Naive thymus-derived CD4-positive, alpha-beta T cell (primary cell): ENCODE results near the gene IGFN1. TPM values are rescaled to one million over a fixed set of nuclear protein-coding genes. Genes with fewer than 3 reads are reported as not detected.

Source experiments
- ATAC-seq: fragments of 150-1000 bp; cut with Tn5 transposase; 2 replicates; pipeline ENCODE4 v1.10.0; 2021; ENCODE audit warnings: mild to moderate bottlenecking, moderate library complexity
- CTCF ChIA-PET: fragments of 350-600 bp; sonication (Branson Sonifier 250); formaldehyde crosslinking; loops from one replicate; lab custom pipeline; 2021; ENCODE audit warnings: antibody characterized with exemption; lab: Charles Lee
- POLR2A ChIA-PET: fragments of 350-600 bp; sonication (Branson Sonifier 250); formaldehyde crosslinking; loops from one replicate; lab custom pipeline; 2021; ENCODE audit warnings: antibody characterized with exemption, inconsistent platforms; lab: Charles Lee
- DNase-seq, 9 donors: peaks; one replicate each; pipeline versions ENCODE4 v3.0.0 to v3.0.0-alpha.2; 2020 to 2022; ENCODE audit warnings: mixed read lengths in 1 of 9
- H3K27ac ChIP-seq: one replicate; pipeline ENCODE4 v1.7.0; 2013; ENCODE audit warnings: mild to moderate bottlenecking, low read depth, low read length, moderate library complexity
- H3K27me3 ChIP-seq, 2 donors: one replicate each; pipeline ENCODE4 v1.7.0; 2013; ENCODE audit warnings: low read length in 2 of 2, mild to moderate bottlenecking in 2 of 2, moderate library complexity in 2 of 2; ENCODE audit not compliant: control insufficient read depth in 2 of 2, insufficient read depth in 2 of 2
- H3K36me3 ChIP-seq, 3 experiments: 1 replicate in 2 of 3; 2 replicates in 1 of 3; pipeline ENCODE4 v1.7.0; 2013; ENCODE audit warnings: low read length in 3 of 3, mild to moderate bottlenecking in 3 of 3, moderate library complexity in 1 of 3; ENCODE audit not compliant: insufficient read depth in 3 of 3, control insufficient read depth in 2 of 3
- H3K4me1 ChIP-seq, 2 donors: one replicate each; pipeline ENCODE4 v1.7.0; 2013; ENCODE audit warnings: low read length in 2 of 2, mild to moderate bottlenecking in 2 of 2, moderate library complexity in 1 of 2; ENCODE audit not compliant: control insufficient read depth in 2 of 2, insufficient read depth in 2 of 2
- H3K4me3 ChIP-seq: 2 replicates; pipeline ENCODE4 v1.7.0; 2013; ENCODE audit warnings: mild to moderate bottlenecking, low read length
- H3K9me3 ChIP-seq, 3 experiments: 1 replicate in 2 of 3; 2 replicates in 1 of 3; pipeline ENCODE4 v1.7.0; 2013; ENCODE audit warnings: low read length in 3 of 3; ENCODE audit not compliant: control insufficient read depth in 2 of 3
- H3K27ac Mint-ChIP-seq, 9 donors: one replicate each; pipeline ENCODE4 v1.8.0; 2020 to 2022; ENCODE audit warnings: mixed read lengths in 9 of 9, mild to moderate bottlenecking in 8 of 9, moderate library complexity in 5 of 9, inconsistent platforms in 2 of 9
- H3K27me3 Mint-ChIP-seq, 5 donors: one replicate each; pipeline ENCODE4 v1.8.0; 2021 to 2022; ENCODE audit warnings: mixed read lengths in 5 of 5, mild to moderate bottlenecking in 1 of 5
- H3K36me3 Mint-ChIP-seq, 5 donors: one replicate each; pipeline ENCODE4 v1.8.0; 2020 to 2022; ENCODE audit warnings: mixed read lengths in 5 of 5, mild to moderate bottlenecking in 3 of 5, inconsistent platforms in 1 of 5
- H3K4me1 Mint-ChIP-seq, 7 donors: one replicate each; pipeline ENCODE4 v1.8.0; 2020 to 2022; ENCODE audit warnings: mixed read lengths in 7 of 7, mild to moderate bottlenecking in 3 of 7, inconsistent platforms in 1 of 7
- H3K4me3 Mint-ChIP-seq, 10 donors: one replicate each; pipeline ENCODE4 v1.8.0; 2020 to 2022; ENCODE audit warnings: mild to moderate bottlenecking in 10 of 10, mixed read lengths in 10 of 10, moderate library complexity in 6 of 10, inconsistent platforms in 2 of 10
- H3K9me3 Mint-ChIP-seq, 11 donors: one replicate each; pipeline ENCODE4 v1.8.0; 2020 to 2022; ENCODE audit warnings: mixed read lengths in 11 of 11, mild to moderate bottlenecking in 4 of 11, inconsistent platforms in 1 of 11, moderate library complexity in 1 of 11
- intact Hi-C, 2 donors: fragments of 100-400 bp; cut with micrococcal nuclease; formaldehyde crosslinking; loops; one replicate each; pipeline ENCODE4 v1.15.1; 2023
- polyA plus RNA-seq, 2 donors: library from polyadenylated mRNA; unstranded; fragments of 300-500 nt; fragmentation: Illumina TruSeq; gene quantifications; one replicate each; pipeline ENCODE4 v1.2.3, GENCODE V29; 2021
- total RNA-seq, 6 experiments: library from RNA in 5 of 6; stranded (reverse) in 5 of 6; gene quantifications; 1 replicate in 5 of 6; 2 replicates in 1 of 6; pipeline ENCODE4 v1.2.3 and lab custom pipeline; 2021 to 2026

The IGFN1 gene
- total and polyA plus RNA-seq, 7 experiments from 2014 or later: not detected

- Histone ChIP-seq H3K9me3 (no peaks in the 10 kb centered on the region), H3K4me1 (no peaks in the 10 kb centered on the region), H3K4me3 (no peak overlapping the region), H3K36me3 (no peaks in the 10 kb centered on the region), H3K27ac (no peak overlapping the region), H3K27me3 (no peaks in the 10 kb centered on the region)
- DNase-seq (no peak), ATAC-seq (no peak)
- CTCF ChIA-PET: interaction anchor here (1.3 kb wide), 1 partner anchor 11 kb away, joined by 3 read pairs; no protein-coding TSS in a partner anchor
- no peaks in the 10 kb centered on the region for H3K9me3 Mint-ChIP-seq
- no peak overlapping the region for H3K27ac Mint-ChIP-seq
- POLR2A ChIA-PET: no interaction called here
- H3K4me1 Mint-ChIP-seq: peaks cover 0 to 2% (median 0%) of the 10 kb centered on the region in 7 donors
- H3K36me3 Mint-ChIP-seq: no peaks in the 10 kb centered on the region
- intact Hi-C loops: no loop called here
- H3K27me3 Mint-ChIP-seq: peaks cover 0 to 34% (median 8%) of the 10 kb centered on the region in 5 donors
- H3K4me3 Mint-ChIP-seq: no peak overlapping the region
Measured at GRCh38 chr1:201252944-201253371, 62.3 kb downstream of the IGFN1 start.

GRCh38 chr1:201253411-201253810 is 62.8 kb downstream of the IGFN1 start:
- POLR2A ChIA-PET: no interaction called here
- intact Hi-C loops: no loop called here
- ATAC-seq: no peak

GRCh38 chr1:201253906-201254624 is 63.4 kb downstream of the IGFN1 start:
- Histone ChIP-seq H3K4me1 (no peaks in the 10 kb centered on the region), H3K27me3 (no peaks in the 10 kb centered on the region), H3K36me3 (no peaks in the 10 kb centered on the region), H3K4me3 (no peak overlapping the region), H3K9me3 (no peaks in the 10 kb centered on the region), H3K27ac (no peak overlapping the region)
- no peak for DNase-seq
- Mint-ChIP-seq H3K4me3 (no peak overlapping the region), H3K27ac (no peak overlapping the region), H3K36me3 (no peaks in the 10 kb centered on the region), H3K4me1 (peaks cover 0 to 2% (median 0%) of the 10 kb centered on the region in 7 donors), H3K9me3 (no peaks in the 10 kb centered on the region), H3K27me3 (peaks cover 0 to 34% (median 5%) of the 10 kb centered on the region in 5 donors)
- no peak for ATAC-seq
- CTCF ChIA-PET: interaction anchor here (0.5 to 1.4 kb wide), 5 partner anchors 10 to 107 kb away, joined by 3 to 5 read pairs (median 3); no protein-coding TSS in a partner anchor
- intact Hi-C loops: loop anchor here in 1 of 2 donors (1.0 to 2.0 kb wide), 2 partner anchors 107 to 154 kb away; no protein-coding TSS in a partner anchor
- POLR2A ChIA-PET: no interaction called here

More at GRCh38 chr1:201253411-201253810, 62.8 kb downstream of the IGFN1 start:
- Mint-ChIP-seq H3K4me3 (no peak overlapping the region), H3K27ac (no peak overlapping the region), H3K27me3 (peaks cover 0 to 34% (median 5%) of the 10 kb centered on the region in 5 donors), H3K9me3 (no peaks in the 10 kb centered on the region), H3K36me3 (no peaks in the 10 kb centered on the region), H3K4me1 (peaks cover 0 to 2% (median 0%) of the 10 kb centered on the region in 7 donors)
- DNase-seq: no peak
- Histone ChIP-seq H3K4me3 (no peak overlapping the region), H3K27ac (no peak overlapping the region), H3K4me1 (no peaks in the 10 kb centered on the region), H3K9me3 (no peaks in the 10 kb centered on the region), H3K36me3 (no peaks in the 10 kb centered on the region), H3K27me3 (no peaks in the 10 kb centered on the region)
- CTCF ChIA-PET: interaction anchor here (1.3 to 1.4 kb wide), 2 partner anchors 19 to 107 kb away, joined by 3 to 5 read pairs; no protein-coding TSS in a partner anchor

GRCh38 chr1:201254625-201255478 is 64.2 kb downstream of the IGFN1 start:
- Mint-ChIP-seq H3K9me3 (no peaks in the 10 kb centered on the region), H3K4me3 (no peak overlapping the region), H3K4me1 (peaks cover 0 to 2% (median 0%) of the 10 kb centered on the region in 7 donors), H3K27me3 (peaks cover 0 to 26% (median 6%) of the 10 kb centered on the region in 5 donors), H3K36me3 (no peaks in the 10 kb centered on the region), H3K27ac (no peak overlapping the region)
- H3K4me1 ChIP-seq: no peaks in the 10 kb centered on the region
- H3K9me3 ChIP-seq: no peaks in the 10 kb centered on the region
- H3K36me3 ChIP-seq: no peaks in the 10 kb centered on the region
- intact Hi-C loops: loop anchor here in 1 of 2 donors (1.0 to 2.0 kb wide), 2 partner anchors 106 to 153 kb away; no protein-coding TSS in a partner anchor
- no peak overlapping the region for H3K4me3 ChIP-seq
- no peak overlapping the region for H3K27ac ChIP-seq
- ChIA-PET POLR2A (no interaction called here), CTCF (interaction anchor here (0.5 to 1.4 kb wide), 4 partner anchors 10 to 106 kb away, joined by 3 to 5 read pairs (median 4); no protein-coding TSS in a partner anchor)
- DNase-seq: peak in 8 of 9 donors; percentile 23 to 76 (median 35)
- ATAC-seq: peak; percentile 71
- peaks cover 0 to 3% of the 10 kb centered on the region in 2 donors for H3K27me3 ChIP-seq

GRCh38 chr1:201255479-201256362 is 65.1 kb downstream of the IGFN1 start:
- no peak overlapping the region for H3K27ac ChIP-seq

More at GRCh38 chr1:201255479-201256362, 65.1 kb downstream of the IGFN1 start:
- peaks cover 0 to 4% (median 0%) of the 10 kb centered on the region in 11 donors for H3K9me3 Mint-ChIP-seq
- no peaks in the 10 kb centered on the region for H3K9me3 ChIP-seq
- intact Hi-C loops: loop anchor here in 1 of 2 donors (2.0 kb wide), 1 partner anchor 105 kb away; no protein-coding TSS in a partner anchor
- no peak overlapping the region for H3K4me3 ChIP-seq
- H3K27me3 ChIP-seq: peaks cover 0 to 3% of the 10 kb centered on the region in 2 donors
- peaks cover 6 to 26% (median 11%) of the 10 kb centered on the region in 5 donors for H3K27me3 Mint-ChIP-seq
- no peak for ATAC-seq
- peaks cover 2 to 6% (median 4%) of the 10 kb centered on the region in 7 donors for H3K4me1 Mint-ChIP-seq
- CTCF ChIA-PET: no interaction called here
- peaks cover 0 to 4% (median 0%) of the 10 kb centered on the region in 5 donors for H3K36me3 Mint-ChIP-seq
- DNase-seq: no peak
- H3K4me1 ChIP-seq: no peaks in the 10 kb centered on the region
- POLR2A ChIA-PET: no interaction called here
- no peaks in the 10 kb centered on the region for H3K36me3 ChIP-seq
- no peak overlapping the region for H3K4me3 Mint-ChIP-seq
- H3K27ac Mint-ChIP-seq: no peak overlapping the region
